Measurements from ENCODE around the gene ME1. TPM values are rescaled to one million over a fixed set of nuclear protein-coding genes. Genes with fewer than 3 reads are reported as not detected.

Gene ME1
- polyA plus RNA-seq, 3 donors: 4.1 to 23.3 (median 20.9) TPM

DNA sequence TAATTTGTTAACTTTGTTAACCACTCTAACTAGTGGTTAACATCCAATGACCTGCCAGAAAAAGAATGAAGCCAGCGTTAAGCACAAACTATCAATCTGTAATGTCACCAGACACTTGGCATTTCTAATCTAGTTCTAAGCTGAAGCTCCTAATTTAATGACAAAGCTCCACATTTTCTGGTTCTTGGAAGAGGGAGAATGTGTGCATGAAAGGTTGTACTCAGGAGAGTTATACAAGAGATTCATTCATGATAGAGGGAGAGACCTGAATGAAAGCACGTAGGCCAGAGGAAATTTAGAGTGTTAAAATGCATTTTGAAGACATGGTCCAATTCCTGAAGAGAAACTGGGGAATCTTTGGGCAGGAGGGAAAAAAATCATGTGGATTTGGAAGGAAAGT is 8.3 kb upstream of the ME1 start:
- H3K27ac ChIP-seq (ENCODE audit: low read depth, low read length): no peak overlapping the region
- WGBS, 3 donors: 67 to 79% (median 70%) methylated on average over 2 of the region's 2 CpGs

DNA sequence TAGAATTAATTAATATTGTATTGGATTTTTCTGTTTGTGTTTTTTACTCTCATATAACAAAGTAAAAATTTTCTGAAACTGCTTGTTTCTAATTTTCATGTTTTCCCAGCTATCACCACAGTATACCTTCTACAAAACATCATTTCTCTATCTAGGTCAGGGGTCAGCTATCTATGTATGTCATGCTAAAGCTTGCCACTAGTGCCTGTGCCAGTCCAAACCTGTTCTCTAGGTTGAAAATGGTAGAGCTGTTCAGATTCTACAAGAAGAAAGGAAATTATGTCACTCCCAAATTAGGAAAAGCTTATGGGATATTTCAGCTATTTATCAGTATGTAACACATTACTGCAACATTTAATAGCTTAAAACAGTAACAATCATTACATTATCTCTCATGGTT is 5.8 kb upstream of the ME1 start:
- H3K27ac ChIP-seq (ENCODE audit: low read depth, low read length): no peak overlapping the region

DNA sequence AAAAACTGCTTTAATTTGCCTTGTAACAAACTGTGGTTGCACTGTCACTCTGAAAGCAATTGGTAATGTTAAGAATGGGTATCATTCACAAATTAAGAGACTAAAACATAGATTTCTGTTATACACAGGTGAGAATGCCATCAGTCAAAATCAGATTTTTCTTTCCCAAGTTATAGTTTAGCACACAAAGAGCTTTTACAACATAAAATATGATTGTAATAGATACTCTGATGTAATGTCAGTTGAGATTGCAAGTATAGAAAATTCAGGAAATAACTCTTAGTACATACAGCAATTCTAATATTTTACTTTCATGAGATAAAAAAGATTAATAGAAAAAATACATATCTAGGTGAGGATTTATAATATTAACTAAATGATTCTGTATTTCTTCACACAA is 2.3 kb upstream of the ME1 start:
- no peak overlapping the region for H3K27ac ChIP-seq (ENCODE audit: low read depth, low read length)

DNA sequence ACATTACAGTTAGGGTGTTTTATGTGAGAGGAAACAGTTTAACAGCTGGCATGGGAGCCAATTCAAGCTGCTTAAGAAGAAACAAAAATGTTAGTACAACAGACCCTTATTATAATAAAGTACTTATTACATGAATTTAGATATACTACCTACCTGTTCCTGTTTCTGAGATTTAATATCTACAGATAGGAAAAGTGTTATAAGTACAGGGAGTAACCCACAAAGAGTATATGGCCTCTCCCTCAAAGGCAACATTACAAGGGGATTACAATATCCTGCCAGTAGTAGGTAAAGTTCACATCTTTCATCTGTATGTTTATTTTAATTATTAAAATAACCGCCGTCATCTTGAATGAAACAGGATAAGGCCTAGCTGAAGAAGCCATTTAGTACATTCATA is 1.8 kb upstream of the ME1 start:
- no peak overlapping the region for H3K27ac ChIP-seq (ENCODE audit: low read depth, low read length)
- 87 to 93% (median 90%) methylated on average over 2 of the region's 2 CpGs for WGBS, 3 donors

DNA sequence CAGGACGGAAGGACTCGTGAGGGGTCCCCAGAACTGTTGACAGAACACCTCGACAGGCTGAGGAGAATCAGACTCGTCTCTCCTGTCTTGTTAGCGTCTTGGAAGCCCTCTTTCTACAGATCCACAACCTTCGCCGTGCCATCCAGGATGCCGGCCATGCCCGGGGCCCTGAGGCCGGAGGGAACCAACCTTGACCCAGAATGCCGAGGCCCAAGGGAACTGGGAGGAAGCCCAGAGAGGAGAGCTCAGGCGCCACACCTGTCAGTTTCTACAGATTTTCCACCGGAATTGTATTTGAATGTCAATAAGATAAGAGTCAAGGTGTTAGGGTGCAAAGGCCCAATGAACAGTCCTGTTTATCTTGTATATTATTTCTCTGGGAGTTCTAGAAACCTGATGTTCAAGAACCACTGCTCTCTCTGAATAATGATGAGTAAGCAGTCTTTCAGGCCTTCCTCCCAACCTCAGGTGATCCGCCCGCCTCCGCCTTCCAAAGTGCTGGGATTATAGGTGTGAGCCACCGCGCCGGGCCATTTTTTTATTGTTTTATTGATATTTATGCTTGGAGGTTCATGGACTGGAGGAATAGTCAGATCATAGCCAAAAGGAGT is 799 bp upstream of the ME1 start:
- H3K27ac ChIP-seq (ENCODE audit: low read depth, low read length): no peak overlapping the region
- 52 to 90% (median 89%) methylated on average over 19 of the region's 19 CpGs for WGBS, 3 donors

DNA sequence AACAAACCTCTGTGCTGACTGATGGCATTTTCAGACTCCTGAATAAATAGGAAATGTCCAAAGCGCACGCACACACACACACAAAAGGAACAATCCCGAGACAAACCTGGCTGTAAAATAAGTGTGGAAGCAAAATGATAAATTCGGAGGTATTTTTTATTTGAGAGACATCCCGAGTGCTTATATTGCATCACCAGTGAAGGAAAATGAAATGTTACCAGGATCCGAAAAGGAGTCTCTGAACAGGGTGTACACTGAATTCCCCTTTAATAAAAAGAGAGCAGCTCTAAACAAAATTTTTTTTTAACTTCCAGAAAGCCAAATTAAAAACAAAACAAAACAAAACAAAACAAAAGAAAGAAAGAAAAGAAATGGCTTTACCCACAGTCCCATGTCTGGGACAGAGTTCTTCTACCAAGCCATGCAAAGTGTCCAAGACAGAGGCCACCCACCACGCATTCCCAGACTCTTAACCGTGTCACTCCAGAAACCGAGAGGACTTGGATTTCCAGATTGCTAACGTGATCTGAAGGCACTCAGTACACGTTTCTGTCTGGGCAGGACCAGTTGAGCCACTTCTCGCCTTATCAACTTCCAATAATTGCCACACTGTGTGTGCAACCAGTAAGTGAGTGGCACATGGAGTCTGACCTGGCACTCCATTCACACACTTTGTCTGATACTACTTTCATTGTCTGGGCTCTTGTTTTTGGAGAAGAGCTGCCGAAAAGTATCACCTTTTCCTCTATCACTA is 817 bp downstream of the ME1 start:
- H3K27ac ChIP-seq (ENCODE audit: low read depth, low read length): no peak overlapping the region
- WGBS, 3 donors: 47 to 58% (median 53%) methylated on average over 13 of the region's 13 CpGs

DNA sequence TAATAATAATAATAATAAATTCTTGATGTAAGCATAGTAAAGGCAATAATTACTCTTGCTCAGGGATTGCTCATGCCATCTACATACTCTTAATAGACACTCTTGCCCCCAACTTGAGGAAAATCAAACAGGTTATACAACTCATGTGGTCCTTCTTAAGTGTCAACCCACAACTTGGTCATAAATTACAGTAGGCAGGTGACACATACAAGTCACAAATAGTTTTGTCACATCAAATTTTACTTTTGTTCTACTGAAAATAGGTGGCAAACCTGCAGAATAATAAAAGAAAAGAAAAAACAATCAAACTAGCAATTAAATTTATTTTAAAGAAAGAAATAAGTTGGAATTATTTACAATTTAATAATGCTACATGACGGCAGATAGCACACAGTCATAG is 1.6 kb downstream of the ME1 start:
- no peak overlapping the region for H3K27ac ChIP-seq (ENCODE audit: low read depth, low read length)
- WGBS, 3 donors: 83 to 94% (median 83%) methylated on average over 1 of the region's 1 CpG

DNA sequence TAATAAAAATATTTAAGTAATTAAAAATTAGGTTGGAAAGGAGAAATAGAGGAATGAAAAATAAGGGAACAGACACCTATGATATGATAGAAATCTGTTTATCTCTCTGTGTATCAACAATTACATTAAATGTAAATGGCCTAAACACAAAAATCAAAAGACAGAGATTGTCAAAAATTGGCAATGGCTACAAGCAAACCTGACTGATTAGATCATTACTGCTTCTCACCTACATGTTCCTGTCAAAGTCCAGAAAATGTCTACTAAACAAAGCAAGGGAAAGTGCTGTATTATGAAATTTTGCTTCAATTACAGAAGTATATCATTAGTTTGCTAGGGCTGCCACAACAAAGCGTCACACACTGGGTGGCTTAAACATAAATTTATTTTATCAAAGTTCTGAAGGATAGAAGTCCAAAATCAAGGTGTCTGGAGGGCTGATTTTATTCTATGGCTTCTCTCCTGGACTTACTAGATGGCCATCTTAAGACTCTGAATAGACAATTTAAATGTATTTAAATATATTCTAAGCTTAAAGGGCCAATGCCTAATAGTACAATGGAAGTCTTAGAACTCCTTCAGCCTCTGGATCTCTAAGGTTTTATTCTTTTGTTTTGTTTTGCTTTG is 6.3 kb downstream of the ME1 start:
- H3K27ac ChIP-seq (ENCODE audit: low read depth, low read length): no peak overlapping the region
- WGBS, 3 donors: 48 to 100% (median 94%) methylated on average over 1 of the region's 1 CpG

DNA sequence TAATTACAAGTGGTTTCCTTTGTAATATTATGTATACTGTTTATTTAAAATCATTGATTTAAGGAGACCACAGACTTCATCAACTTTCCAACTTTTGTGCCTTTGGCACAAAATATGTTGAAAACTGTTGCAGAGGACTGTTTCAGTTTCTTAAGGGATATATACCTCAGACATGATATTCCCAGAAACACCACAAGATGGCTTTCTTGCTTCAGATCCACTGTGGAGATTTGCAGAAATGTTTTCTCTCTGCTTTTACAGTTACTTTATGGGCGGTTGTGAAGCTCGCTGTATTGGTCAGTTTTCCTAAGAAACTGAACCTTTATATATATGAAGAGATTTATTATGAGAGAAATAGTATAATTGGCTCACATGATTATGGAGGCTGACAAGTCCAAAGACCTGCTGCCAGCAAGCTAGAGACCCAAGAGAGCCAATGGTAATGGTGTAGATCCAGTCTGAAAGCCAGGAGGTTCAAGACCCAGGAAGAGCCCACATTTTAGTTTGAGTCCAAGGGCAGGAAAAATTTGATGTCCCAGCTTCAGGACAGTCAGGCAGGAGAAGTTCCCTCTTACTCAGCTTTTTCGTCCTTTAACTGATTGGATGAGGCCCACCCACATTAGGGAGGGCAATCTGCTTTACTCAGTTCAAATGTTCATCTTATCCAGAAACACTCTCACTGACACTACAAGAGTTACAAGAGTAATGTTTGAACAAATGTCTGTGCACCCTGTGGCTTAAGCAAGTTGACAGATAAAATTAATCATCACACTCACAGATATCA is 12.8 kb downstream of the ME1 start:
- no peak overlapping the region for H3K27ac ChIP-seq (ENCODE audit: low read depth, low read length)
- WGBS, 3 donors: 60 to 72% (median 65%) methylated on average over 3 of the region's 3 CpGs

DNA sequence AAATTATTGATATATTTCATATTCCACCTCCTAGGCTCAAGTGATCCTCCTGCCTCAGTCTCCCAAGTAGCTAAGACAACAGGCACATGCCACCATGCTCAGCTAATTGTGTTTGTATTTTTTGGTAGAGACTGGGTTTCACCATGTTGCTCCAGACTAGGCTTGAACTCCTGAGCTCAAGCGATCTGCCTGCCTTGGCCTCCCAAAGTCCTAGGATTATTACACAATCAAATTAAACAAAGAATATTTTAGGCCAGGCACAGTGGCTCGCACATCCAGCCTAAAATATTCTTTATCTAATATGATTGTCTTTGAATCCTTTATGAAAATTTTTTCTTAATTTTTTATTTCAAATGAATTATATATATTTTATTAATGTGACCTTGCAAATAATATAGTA is 17.8 kb downstream of the ME1 start:
- 86 to 95% (median 88%) methylated on average over 2 of the region's 2 CpGs for WGBS, 3 donors
- no peak overlapping the region for H3K27ac ChIP-seq (ENCODE audit: low read depth, low read length)

DNA sequence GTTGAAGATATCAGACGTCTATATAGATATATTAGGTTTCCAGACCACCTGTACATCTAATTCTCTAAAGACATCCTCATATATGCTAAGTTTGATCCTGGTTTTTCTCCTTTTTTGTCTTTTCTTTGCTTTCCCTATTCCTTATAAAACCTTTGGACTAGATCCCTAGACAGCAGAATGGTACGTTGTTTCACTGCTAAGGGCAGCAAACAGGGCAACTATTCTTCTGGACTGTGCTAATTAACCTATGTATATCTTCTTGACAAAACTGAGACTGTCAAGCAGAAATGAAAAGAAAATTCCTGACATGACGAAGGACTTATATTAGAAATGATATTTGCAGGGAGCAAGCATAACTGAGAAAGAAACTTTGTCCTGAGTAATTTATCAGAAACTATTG is 19.1 kb downstream of the ME1 start:
- 72 to 84% (median 76%) methylated on average over 3 of the region's 3 CpGs for WGBS, 3 donors

DNA sequence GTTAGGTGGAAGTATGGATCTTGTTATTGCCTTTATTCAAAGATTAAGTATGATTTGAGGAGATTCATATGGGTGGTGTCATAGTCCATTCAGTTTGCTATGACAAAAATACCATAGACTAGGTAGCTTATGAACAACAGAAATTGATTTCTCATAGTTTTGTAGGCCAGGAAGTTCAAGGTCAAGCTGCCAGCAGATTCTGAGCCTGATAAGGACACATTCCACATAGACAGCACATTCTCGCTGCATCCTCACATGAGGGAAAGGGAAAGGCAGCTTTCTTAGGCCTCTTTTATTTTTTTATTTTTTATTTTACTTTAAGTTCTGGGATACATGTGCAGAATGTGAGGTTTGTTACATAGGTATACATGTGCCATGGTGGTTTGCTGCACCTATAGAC is 27.7 kb downstream of the ME1 start:
- WGBS, 3 donors: 64 to 89% (median 82%) methylated on average over 1 of the region's 1 CpG
- no peak overlapping the region for H3K27ac ChIP-seq (ENCODE audit: low read depth, low read length)

More for the DNA sequence above, 19.1 kb downstream of the ME1 start:
- H3K27ac ChIP-seq (ENCODE audit: low read depth, low read length): no peak overlapping the region

DNA sequence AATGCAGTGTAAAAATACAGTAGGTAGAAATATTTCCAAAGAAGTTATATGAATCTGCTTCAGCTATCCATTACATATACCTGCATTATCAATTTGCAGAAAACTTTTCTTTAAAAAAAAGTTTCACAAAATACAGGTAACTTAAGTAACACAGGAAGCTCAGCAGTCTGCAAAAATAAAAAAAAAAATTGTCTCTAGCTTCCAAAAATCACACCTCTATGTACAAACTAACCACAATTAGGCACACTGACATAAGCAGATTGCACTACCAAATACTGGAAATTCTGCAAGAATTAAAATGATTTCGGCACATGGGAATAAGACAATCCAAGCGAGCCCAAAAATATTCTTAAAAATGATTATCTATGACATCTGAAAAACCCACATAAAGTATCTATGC is 41.2 kb downstream of the ME1 start:
- H3K27ac ChIP-seq (ENCODE audit: low read depth, low read length): no peak overlapping the region
- WGBS, 3 donors: 68 to 88% (median 72%) methylated on average over 2 of the region's 2 CpGs

DNA sequence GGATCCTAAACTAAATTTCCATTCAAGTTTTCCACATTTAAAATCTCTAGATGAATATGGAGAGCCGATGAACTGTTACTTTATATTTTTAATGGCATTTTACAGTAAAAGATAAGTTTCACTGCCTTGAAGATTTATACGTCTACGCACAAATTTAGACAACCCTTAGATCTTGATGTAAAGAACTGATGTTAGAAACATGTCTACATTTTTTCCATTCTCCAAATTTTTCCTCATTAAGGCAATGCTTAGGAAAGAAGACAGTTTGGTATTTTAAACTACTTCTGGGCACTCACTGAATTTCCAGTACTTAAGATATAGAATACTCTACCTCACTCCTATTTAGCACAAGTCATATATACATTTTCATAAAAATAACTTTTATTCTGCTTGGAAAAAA is 45.4 kb downstream of the ME1 start:
- 78 to 96% (median 93%) methylated on average over 3 of the region's 3 CpGs for WGBS, 3 donors
- no peak overlapping the region for H3K27ac ChIP-seq (ENCODE audit: low read depth, low read length)

DNA sequence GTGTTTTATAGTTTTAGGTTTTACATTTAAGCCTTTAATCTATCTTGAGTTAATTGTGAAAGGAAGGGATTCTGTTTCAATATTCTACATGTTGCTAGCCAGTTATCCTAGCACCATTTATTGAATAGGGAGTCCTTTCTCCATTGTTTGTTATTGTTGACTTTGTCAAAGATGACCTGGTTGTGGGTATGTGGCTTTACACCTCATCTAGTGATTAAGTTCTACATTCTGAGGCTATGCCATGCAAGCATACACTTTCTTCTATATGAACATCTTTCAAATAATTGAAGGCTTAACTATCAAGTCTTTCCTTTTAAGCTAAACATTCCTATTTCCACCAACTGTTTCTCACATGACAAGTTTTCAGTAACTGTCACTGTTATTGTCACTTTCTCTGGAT is 46.1 kb downstream of the ME1 start:
- no peak overlapping the region for H3K27ac ChIP-seq (ENCODE audit: low read depth, low read length)

DNA sequence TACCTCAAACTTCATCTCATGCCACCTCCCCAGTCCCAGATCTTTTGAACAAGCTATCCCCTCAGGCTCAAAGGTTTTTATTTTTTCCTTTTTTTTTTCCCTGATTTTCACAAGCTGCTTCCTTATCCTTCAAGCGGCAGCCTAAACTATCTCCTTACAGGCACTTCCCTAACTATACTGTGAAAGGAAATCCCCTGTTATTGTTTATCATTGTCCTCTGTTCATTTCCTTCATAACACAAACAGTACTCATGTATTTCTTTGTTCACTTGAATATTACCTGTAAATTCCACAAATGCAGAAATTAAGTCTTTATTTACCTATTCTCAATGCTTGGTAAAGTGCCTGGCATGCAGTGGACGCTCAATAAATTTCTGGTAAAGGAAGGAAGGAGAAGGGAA is 48.9 kb downstream of the ME1 start:
- H3K27ac ChIP-seq (ENCODE audit: low read depth, low read length): no peak overlapping the region
- 72 to 92% (median 74%) methylated on average over 2 of the region's 2 CpGs for WGBS, 3 donors

DNA sequence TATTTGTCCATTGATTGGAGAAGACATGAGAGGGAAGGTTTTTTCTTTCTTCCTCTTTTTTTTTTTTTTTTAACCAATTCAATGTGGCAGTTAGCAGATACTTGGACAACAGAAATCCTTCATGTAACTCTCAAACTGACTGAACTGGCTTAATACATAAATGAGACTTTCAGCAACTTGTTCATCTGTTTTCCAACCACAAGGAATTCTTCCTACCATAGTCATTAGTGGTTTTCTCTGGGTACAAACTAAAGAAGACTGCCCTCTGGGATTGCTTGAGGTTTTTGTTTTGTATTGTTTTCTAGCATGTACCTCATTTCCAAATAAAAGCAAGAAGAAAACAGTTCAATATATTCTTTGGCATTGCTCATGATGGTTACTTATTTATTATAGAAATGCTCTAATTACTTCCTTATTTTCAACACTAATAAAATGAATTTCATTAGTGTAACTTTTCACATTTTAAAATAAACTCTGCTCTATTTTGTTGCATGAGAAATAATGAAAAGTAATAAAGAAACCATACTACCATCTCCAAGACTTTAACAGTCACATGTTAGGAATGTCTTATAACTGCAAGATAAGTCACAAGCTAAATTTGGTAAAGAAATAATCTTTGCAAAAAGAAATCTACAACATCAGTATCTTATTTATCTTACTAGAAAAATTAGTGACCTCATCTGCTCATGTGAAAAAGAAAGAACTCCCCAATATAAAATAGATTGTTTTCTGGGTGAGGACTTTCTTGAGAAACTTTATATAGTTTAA is 52.0 kb downstream of the ME1 start:
- H3K27ac ChIP-seq (ENCODE audit: low read depth, low read length): no peak overlapping the region

DNA sequence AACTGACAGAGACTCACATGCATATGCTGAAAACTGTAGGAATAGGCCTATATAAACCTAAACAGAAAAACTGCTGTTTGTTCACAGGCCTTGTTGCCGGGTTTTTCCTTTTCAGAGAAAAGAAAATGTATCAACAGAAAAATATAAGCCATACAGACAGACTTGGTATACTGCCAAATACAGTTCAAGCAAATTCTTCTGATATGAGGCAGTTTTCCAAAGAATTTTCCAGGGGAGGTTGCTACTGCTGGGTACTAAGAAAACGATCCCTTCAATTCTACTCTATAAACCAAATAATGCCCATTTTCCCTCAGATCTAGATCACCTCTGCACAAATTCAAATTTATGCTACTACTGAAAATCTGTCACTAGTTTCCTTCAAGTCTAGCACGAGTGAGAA is 59.4 kb downstream of the ME1 start:
- no peak overlapping the region for H3K27ac ChIP-seq (ENCODE audit: low read depth, low read length)
- 35 to 61% (median 59%) methylated on average over 3 of the region's 3 CpGs for WGBS, 3 donors

DNA sequence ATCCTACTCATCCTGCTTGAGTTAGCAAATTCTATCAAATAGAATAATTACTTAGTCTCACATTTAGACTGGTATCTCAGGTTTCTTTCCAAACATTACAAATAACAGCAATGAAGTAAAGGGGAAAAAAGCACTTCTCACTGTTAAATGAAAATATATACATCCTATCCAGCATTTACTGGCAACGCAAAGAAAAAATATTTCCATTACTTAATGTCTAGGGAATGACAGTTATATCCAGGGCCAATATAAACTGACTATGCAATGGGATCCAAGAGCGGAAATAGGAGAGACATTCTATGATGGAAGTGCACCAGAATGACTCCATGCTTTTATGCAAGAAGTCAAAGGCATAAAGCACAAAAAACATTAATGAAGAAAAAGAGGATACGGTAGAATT is 60.3 kb downstream of the ME1 start:
- WGBS, 3 donors: 86 to 91% (median 86%) methylated on average over 3 of the region's 3 CpGs
- no peak overlapping the region for H3K27ac ChIP-seq (ENCODE audit: low read depth, low read length)

Measured in adipose tissue (tissue), 3 donors.